LNCaP clone FGC (cell line): ENCODE measurements around the gene ASB15.

ENCODE experiments used
- DNase-seq: peaks from one replicate; pipeline ENCODE4 v3.0.0-alpha.2; 2011; ENCODE audit warnings: low read depth
- H3K4me3 ChIP-seq: 2 replicates; pipeline ENCODE4 v1.5.1; 2011; ENCODE audit warnings: mild to moderate bottlenecking, low read depth, low read length, control low read depth
- TF ChIP-seq, protein P1 (sequence below): IDR thresholded peaks from 2 replicates; pipeline ENCODE4 v1.5.1; 2012; ENCODE audit warnings: mild to moderate bottlenecking; ENCODE audit not compliant: control insufficient read depth, insufficient read depth; ENCODE audit errors: extremely low read depth

Gene ASB15

DNA sequence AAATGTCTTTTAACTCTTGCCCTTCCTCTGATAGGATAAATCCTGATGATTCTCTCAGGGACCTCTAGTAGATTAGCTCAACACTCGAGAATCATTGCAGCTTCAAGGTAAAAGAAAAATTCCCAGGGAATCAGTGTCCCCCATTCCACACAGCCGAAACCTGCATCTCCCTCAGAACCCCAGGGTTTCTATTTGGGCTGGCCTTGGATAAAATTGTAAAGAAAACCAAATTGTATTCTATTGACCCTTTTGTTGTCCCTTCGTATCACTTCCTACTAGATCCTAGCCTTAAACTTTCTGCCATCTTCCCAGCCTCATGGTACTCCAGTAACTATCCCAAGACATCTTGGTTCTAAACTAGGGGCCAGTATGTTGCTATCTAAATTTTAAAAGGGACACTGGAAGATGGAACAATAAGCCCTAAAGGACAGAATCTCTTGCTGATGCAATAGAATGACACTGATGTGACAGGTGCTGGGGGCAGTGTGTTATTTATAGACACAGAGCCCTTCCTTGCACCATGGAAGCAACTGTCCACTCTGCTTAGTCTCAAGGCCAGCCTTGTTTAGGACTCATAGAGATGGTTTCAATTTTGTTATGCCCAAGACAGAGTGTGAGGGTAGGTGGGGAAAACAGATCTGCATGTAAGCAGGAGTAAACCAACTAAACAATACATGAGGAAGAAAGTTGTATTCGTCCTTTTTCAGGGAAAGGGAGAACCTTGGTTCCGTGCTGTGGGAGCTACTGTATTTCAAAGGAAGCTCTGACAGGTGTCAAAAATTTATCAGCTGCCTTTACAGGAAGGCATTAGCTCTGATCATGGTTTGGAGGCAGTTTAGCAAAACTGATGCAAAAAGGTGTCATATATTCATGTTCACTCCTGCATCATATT, 7.6 kb downstream of the ASB15 start:
- no peak for DNase-seq
- TF ChIP-seq, protein P1, sequence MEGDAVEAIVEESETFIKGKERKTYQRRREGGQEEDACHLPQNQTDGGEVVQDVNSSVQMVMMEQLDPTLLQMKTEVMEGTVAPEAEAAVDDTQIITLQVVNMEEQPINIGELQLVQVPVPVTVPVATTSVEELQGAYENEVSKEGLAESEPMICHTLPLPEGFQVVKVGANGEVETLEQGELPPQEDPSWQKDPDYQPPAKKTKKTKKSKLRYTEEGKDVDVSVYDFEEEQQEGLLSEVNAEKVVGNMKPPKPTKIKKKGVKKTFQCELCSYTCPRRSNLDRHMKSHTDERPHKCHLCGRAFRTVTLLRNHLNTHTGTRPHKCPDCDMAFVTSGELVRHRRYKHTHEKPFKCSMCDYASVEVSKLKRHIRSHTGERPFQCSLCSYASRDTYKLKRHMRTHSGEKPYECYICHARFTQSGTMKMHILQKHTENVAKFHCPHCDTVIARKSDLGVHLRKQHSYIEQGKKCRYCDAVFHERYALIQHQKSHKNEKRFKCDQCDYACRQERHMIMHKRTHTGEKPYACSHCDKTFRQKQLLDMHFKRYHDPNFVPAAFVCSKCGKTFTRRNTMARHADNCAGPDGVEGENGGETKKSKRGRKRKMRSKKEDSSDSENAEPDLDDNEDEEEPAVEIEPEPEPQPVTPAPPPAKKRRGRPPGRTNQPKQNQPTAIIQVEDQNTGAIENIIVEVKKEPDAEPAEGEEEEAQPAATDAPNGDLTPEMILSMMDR: no peak
- no peak overlapping the region for H3K4me3 ChIP-seq

DNA sequence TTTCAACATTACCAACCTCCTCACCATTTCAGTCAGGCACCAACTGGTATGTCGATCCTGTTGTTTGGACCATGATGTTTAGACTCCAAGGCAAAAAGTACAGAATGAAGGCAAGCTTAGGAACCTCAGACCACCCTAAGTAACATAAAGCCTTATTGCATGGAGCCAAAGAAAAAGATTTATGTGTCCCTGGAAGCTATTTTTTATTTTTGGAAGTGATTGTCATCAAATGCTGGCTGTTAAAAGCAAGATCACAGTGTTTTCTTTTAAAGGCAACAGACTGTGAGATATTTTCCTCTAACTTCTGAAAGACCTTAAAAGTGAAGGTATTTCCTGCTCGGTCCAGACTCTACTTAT, 8.2 kb downstream of the ASB15 start:
- no peak for DNase-seq
- TF ChIP-seq, protein P1: no peak
- no peak overlapping the region for H3K4me3 ChIP-seq

DNA sequence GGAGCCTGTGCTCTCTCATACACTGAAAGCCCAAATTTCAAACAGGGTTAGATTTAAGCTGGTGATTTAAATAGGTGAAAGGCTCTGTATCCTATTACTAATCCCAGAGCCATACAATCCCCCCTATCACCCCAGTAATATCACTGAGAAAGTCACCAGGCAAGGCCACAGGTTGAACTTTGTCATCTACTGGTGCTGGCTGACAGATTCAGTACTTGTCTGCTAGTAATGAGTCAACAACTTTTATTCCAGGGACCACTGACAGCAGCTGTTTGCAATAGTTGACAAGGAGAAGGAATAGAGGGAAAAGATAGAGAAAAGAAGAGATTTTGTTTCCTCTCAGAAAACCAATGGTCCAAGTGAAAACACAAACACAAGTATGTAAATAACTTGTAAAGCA, 10.4 kb downstream of the ASB15 start:
- DNase-seq: no peak
- TF ChIP-seq, protein P1: no peak
- no peak overlapping the region for H3K4me3 ChIP-seq

DNA sequence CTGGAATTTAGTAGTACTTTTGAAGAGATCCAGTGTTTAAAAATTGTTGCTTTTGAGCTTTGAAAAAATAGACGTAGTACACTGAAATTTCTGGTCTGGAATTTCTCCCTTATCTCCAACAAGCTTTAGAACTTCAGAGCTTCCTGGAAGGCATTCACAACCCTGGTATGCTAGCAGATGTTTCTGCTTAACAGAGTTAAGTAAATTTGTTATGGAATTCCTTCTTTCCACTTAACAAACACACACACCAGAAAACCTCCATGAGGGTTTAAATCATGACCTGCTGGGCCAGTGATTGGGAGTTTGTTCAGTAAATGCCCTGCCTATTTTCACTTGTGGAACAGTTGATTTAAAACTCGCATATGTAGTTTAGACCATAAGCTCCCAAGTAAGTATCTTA, 13.7 kb downstream of the ASB15 start:
- no peak overlapping the region for H3K4me3 ChIP-seq
- no peak for DNase-seq
- TF ChIP-seq, protein P1: no peak

DNA sequence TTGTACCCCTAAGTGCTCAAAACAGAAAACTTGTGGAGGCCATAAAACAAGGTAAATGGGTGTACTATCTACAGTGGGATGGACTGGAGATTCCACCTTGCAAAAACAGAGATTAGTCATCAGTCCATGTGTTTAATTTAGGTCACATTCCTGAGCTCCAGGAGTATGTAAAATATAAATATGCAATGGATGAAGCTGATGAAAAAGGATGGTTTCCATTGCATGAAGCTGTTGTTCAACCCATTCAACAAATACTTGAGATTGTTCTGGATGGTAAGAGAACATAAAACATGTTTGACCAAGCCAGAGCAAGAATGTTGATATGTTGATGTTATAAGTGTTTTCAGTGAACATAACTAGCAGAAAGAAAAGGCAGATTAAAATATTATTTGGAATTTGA, 14.6 kb downstream of the ASB15 start:
- DNase-seq: no peak
- no peak overlapping the region for H3K4me3 ChIP-seq
- TF ChIP-seq, protein P1: no peak

DNA sequence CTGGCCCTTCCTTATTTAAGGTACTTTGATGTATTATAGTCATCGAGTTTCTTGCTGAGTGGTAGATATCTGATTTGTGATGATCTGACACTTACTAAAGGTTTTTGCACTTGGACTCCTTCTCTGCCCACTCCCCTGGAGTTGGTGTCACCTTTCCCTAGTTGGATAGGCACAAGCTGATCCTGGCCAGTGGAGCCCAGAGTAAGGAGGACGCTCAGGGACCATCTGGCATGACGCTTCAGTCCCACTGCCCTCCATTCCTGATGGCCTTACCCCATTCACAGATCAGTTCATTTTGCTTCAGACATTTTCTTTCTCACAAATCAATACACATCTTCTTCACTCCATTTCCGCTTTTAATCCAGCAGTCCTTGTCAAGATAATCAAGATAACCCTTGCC, 20.1 kb downstream of the ASB15 start:
- no peak for DNase-seq
- TF ChIP-seq, protein P1: no peak

DNA sequence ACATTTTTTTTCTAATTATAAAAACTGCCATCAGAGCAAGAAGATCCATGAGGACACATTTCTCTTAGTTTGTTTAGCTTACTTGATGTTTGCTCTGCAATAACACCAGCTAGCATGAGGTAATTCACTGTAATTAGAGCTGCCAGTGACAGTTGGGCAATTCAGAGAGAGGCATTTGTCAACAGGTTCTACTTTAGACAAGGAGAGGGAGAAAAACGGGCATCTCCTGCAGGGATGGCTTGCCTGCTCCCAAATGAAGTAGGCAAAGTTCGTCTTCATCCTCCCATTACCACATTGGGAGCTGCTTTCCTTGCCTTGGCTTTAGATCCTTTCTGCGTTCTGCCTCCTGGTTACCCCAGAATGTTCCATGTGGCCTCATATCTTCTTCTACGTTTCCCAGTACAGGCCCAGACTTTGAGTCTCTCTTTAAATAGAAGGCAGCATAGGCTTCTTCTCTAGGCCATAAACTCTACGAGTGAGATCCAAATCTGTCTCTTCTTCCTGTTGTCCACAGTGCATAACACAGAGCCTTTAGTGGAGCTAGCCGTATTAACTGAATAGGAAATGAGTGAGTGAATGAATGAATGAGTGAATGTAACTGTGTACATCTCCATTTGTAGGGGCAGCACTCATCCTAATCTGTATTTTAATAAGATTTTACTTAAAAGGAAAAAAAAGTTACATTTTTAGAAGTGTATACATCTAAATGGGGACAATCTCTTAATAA, 21.2 kb downstream of the ASB15 start:
- no peak overlapping the region for H3K4me3 ChIP-seq
- peak; percentile 81 for DNase-seq
- TF ChIP-seq, protein P1: no peak

More for the DNA sequence above, 20.1 kb downstream of the ASB15 start:
- H3K4me3 ChIP-seq: no peak overlapping the region
